Activated CD4-positive, alpha-beta T cell treated with anti-CD3 and anti-CD28 coated beads, Interleukin-2, amount 10 ng/mL, durations not matched to agents 24 days and 14 days (primary cell): ENCODE data around the gene WDR18. TPM values are rescaled to one million over a fixed set of nuclear protein-coding genes. Genes with fewer than 3 reads are reported as not detected.
A peak's percentile ranks its signal among the peaks of the same experiment; 100 is the strongest.

Source experiments
- DNase-seq: peaks from one replicate; pipeline ENCODE4 v3.0.0; 2022
- H3K27ac Mint-ChIP-seq: one replicate; pipeline ENCODE4 v1.8.0; 2022; ENCODE audit warnings: mild to moderate bottlenecking, mixed read lengths
- H3K27me3 Mint-ChIP-seq: one replicate; pipeline ENCODE4 v1.8.0; 2022; ENCODE audit warnings: mixed read lengths
- H3K36me3 Mint-ChIP-seq: one replicate; pipeline ENCODE4 v1.8.0; 2022; ENCODE audit warnings: low read depth, mild to moderate bottlenecking, mixed read lengths
- H3K4me1 Mint-ChIP-seq: one replicate; pipeline ENCODE4 v1.8.0; 2021; ENCODE audit warnings: mixed read lengths
- H3K4me3 Mint-ChIP-seq: one replicate; pipeline ENCODE4 v1.8.0; 2022; ENCODE audit warnings: mild to moderate bottlenecking, moderate library complexity, mixed read lengths
- H3K9me3 Mint-ChIP-seq: one replicate; pipeline ENCODE4 v1.8.0; 2021; ENCODE audit warnings: mixed read lengths
- intact Hi-C: fragments of 100-400 bp; cut with micrococcal nuclease; formaldehyde crosslinking; loops from one replicate; pipeline ENCODE4 v1.15.1; 2023
- total RNA-seq: library from RNA; stranded (reverse); gene quantifications from 2 replicates; pipeline ENCODE4 v1.2.3, GENCODE V29; 2022

The WDR18 gene
- total RNA-seq, 1 donor from 2014 or later, result 111 TPM

GRCh38 chr19:998064-998463 is 13.9 kb downstream of the WDR18 start:
- Mint-ChIP-seq H3K36me3 (peaks cover 10% of the 10 kb centered on the region), H3K27ac (no peak overlapping the region), H3K4me3 (no peak overlapping the region), H3K9me3 (no peaks in the 10 kb centered on the region), H3K4me1 (peaks cover 9% of the 10 kb centered on the region), H3K27me3 (peaks cover 36% of the 10 kb centered on the region)
- intact Hi-C loops, result no loop called here
- DNase-seq, result no peak

GRCh38 chr19:999379-999719 is 15.2 kb downstream of the WDR18 start:
- Mint-ChIP-seq H3K27me3 (peaks cover 36% of the 10 kb centered on the region), H3K36me3 (peaks cover 5% of the 10 kb centered on the region), H3K9me3 (no peaks in the 10 kb centered on the region), H3K4me3 (peak overlapping the region; percentile 5), H3K27ac (no peak overlapping the region), H3K4me1 (peaks cover 9% of the 10 kb centered on the region)
- intact Hi-C loops, result no loop called here
- no peak for DNase-seq

GRCh38 chr19:1000095-1000494 is 15.9 kb downstream of the WDR18 start, which contains the start of gene GRIN3B:
TSS of gene GRIN3B (plus strand) at chr19:1000419. CDS start at chr19:1000438, 19 bp downstream.
- peaks cover 5% of the 10 kb centered on the region for H3K36me3 Mint-ChIP-seq
- peaks cover 9% of the 10 kb centered on the region for H3K4me1 Mint-ChIP-seq
- peak; percentile 87 for DNase-seq
- peak within 1 kb of the TSS; percentile 44 for H3K4me3 Mint-ChIP-seq
- H3K27ac Mint-ChIP-seq, result peak within 1 kb of the TSS; percentile 48
- H3K27me3 Mint-ChIP-seq, result peaks cover 36% of the 10 kb centered on the region
- H3K9me3 Mint-ChIP-seq, result no peaks in the 10 kb centered on the region
- intact Hi-C loops, result no loop called here

GRCh38 chr19:1000591-1001537 is 16.7 kb downstream of the WDR18 start:
- Mint-ChIP-seq H3K27me3 (peaks cover 36% of the 10 kb centered on the region), H3K9me3 (no peaks in the 10 kb centered on the region), H3K4me1 (peaks cover 10% of the 10 kb centered on the region), H3K36me3 (peaks cover 5% of the 10 kb centered on the region), H3K27ac (peak overlapping the region; percentile 48), H3K4me3 (peak overlapping the region; percentile 44)
- no peak for DNase-seq
- intact Hi-C loops, result loop anchor here (1.0 kb wide), 2 partner anchors 80 to 231 kb away; no protein-coding TSS in a partner anchor

- Mint-ChIP-seq H3K27ac (no peak overlapping the region), H3K27me3 (peaks cover 32% of the 10 kb centered on the region), H3K4me3 (peak overlapping the region; percentile 44), H3K9me3 (no peaks in the 10 kb centered on the region), H3K36me3 (peaks cover 2% of the 10 kb centered on the region), H3K4me1 (peaks cover 6% of the 10 kb centered on the region)
- intact Hi-C loops, result loop anchor here (1.0 kb wide), 2 partner anchors 80 to 231 kb away; no protein-coding TSS in a partner anchor
- DNase-seq, result peak; percentile 93
These were observed 17.5 kb downstream of the WDR18 start for GRCh38 chr19:1001538-1002166.

- H3K36me3 Mint-ChIP-seq, result peaks cover 8% of the 10 kb centered on the region
- H3K9me3 Mint-ChIP-seq, result no peaks in the 10 kb centered on the region
- H3K4me1 Mint-ChIP-seq, result peaks cover 5% of the 10 kb centered on the region
- intact Hi-C loops, result no loop called here
- H3K27me3 Mint-ChIP-seq, result peaks cover 27% of the 10 kb centered on the region
- H3K27ac Mint-ChIP-seq, result no peak overlapping the region
- H3K4me3 Mint-ChIP-seq, result no peak overlapping the region
- DNase-seq, result no peak
These were observed 18.5 kb downstream of the WDR18 start for GRCh38 chr19:1002600-1002999.

GRCh38 chr19:1003283-1003682 is 19.1 kb downstream of the WDR18 start:
- H3K4me1 Mint-ChIP-seq, result peaks cover 5% of the 10 kb centered on the region
- peaks cover 8% of the 10 kb centered on the region for H3K36me3 Mint-ChIP-seq
- H3K27ac Mint-ChIP-seq, result no peak overlapping the region
- no peaks in the 10 kb centered on the region for H3K9me3 Mint-ChIP-seq
- H3K4me3 Mint-ChIP-seq, result no peak overlapping the region
- intact Hi-C loops, result no loop called here
- peaks cover 20% of the 10 kb centered on the region for H3K27me3 Mint-ChIP-seq
- no peak for DNase-seq

- DNase-seq, result no peak
- no peak overlapping the region for H3K4me3 Mint-ChIP-seq
- H3K27me3 Mint-ChIP-seq, result peaks cover 13% of the 10 kb centered on the region
- H3K27ac Mint-ChIP-seq, result no peak overlapping the region
- H3K9me3 Mint-ChIP-seq, result no peaks in the 10 kb centered on the region
- peaks cover 3% of the 10 kb centered on the region for H3K4me1 Mint-ChIP-seq
- intact Hi-C loops, result no loop called here
- peaks cover 10% of the 10 kb centered on the region for H3K36me3 Mint-ChIP-seq
These were observed 20.2 kb downstream of the WDR18 start for GRCh38 chr19:1004204-1004802.

- Mint-ChIP-seq H3K27me3 (peaks cover 8% of the 10 kb centered on the region), H3K9me3 (no peaks in the 10 kb centered on the region), H3K4me1 (peaks cover 3% of the 10 kb centered on the region), H3K36me3 (peaks cover 15% of the 10 kb centered on the region), H3K27ac (no peak overlapping the region), H3K4me3 (no peak overlapping the region)
- DNase-seq, result no peak
- intact Hi-C loops, result no loop called here
These were observed 20.9 kb downstream of the WDR18 start for GRCh38 chr19:1004803-1005664.

- Mint-ChIP-seq H3K9me3 (no peaks in the 10 kb centered on the region), H3K36me3 (peaks cover 19% of the 10 kb centered on the region), H3K4me1 (peaks cover 2% of the 10 kb centered on the region), H3K27me3 (peaks cover 3% of the 10 kb centered on the region), H3K4me3 (no peak overlapping the region), H3K27ac (no peak overlapping the region)
- intact Hi-C loops, result no loop called here
- DNase-seq, result no peak
These were observed 22.7 kb downstream of the WDR18 start for GRCh38 chr19:1006711-1007398.

- H3K4me1 Mint-ChIP-seq, result peaks cover 2% of the 10 kb centered on the region
- DNase-seq, result no peak
- H3K36me3 Mint-ChIP-seq, result peaks cover 19% of the 10 kb centered on the region
- intact Hi-C loops, result no loop called here
- H3K27me3 Mint-ChIP-seq, result peaks cover 2% of the 10 kb centered on the region
- no peaks in the 10 kb centered on the region for H3K9me3 Mint-ChIP-seq
- H3K27ac Mint-ChIP-seq, result no peak overlapping the region
- no peak overlapping the region for H3K4me3 Mint-ChIP-seq
These were observed 23.5 kb downstream of the WDR18 start for GRCh38 chr19:1007399-1008251.
